ENCODE measurements around the gene TANK. TPM values are rescaled to one million over a fixed set of nuclear protein-coding genes. Genes with fewer than 3 reads are reported as not detected.

TANK gene
- total and polyA plus RNA-seq, 2 of the 13 experiments (the other 11 are each of a cell fraction or from before 2014, with no cell fraction given) = 66.9 to 96.1 TPM

GRCh38 chr2:161118722-161119121 is 41.5 kb upstream of the TANK start:
- no peaks in the 10 kb centered on the region for H3K9me3 ChIP-seq (ENCODE audit: low read length)
- ChIA-PET CTCF (ENCODE audit: low intra/inter-chr PET ratio, low total read pairs) (no interaction called here), POLR2A (no interaction called here)
- ATAC-seq (no peak), DNase-seq (ENCODE audit: low spot score) (no peak), FAIRE-seq (no peak)
- no peak overlapping the region for H3K4me2 ChIP-seq (ENCODE audit: low read depth, low read length)
- H3K79me2 ChIP-seq (ENCODE audit: insufficient read depth, low read length) = no peaks in the 10 kb centered on the region
- peaks cover 66% of the 10 kb centered on the region for H3K4me1 ChIP-seq (ENCODE audit: insufficient read depth, low read length)
- H3K4me3 ChIP-seq (replicated peaks in 1 of 3; ENCODE audit: insufficient read depth in 1 of 3, low read depth in 2 of 3, low read length in 3 of 3) = no peak overlapping the region
- in situ Hi-C loops (cut with HindIII; ENCODE audit: extremely low pct_ligation_motif_present, low pct_unique_long_range_greater_than_20kb) = no loop called here
- no peak overlapping the region for H3K27ac ChIP-seq (ENCODE audit: extremely low read length, insufficient read depth, low read length)
- no peaks in the 10 kb centered on the region for H3K27me3 ChIP-seq (ENCODE audit: control insufficient read depth in 1 of 2, insufficient read depth in 2 of 2, low read length in 2 of 2)
- no peaks in the 10 kb centered on the region for H3K36me3 ChIP-seq (replicated peaks in 1 of 2; ENCODE audit: control insufficient read depth in 1 of 2, insufficient read depth in 2 of 2, low read length in 2 of 2)
- no peak for TF ChIP-seq ZNF407 (CRISPR knock-in tag; IDR thresholded peaks at IDR 0.05; ENCODE audit: not compliant biosample characterization)
- no peak for TF ChIP-seq REXO4 (CRISPR knock-in tag; IDR thresholded peaks at IDR 0.05; ENCODE audit: borderline replicate concordance)
- TF ChIP-seq ZNF569 (CRISPR knock-in tag; IDR thresholded peaks at IDR 0.05; ENCODE audit: borderline replicate concordance) = no peak
- TF ChIP-seq NCOR1 (IDR thresholded peaks at IDR 0.05; ENCODE audit: borderline replicate concordance, low read length) = no peak
- TF ChIP-seq ZNF382 (CRISPR knock-in tag; IDR thresholded peaks at IDR 0.05; ENCODE audit: borderline replicate concordance) = no peak
- no peak for TF ChIP-seq HNRNPL (IDR thresholded peaks at IDR 0.05; ENCODE audit: low read depth, low read length)
- no peak for TF ChIP-seq PHB2 (IDR thresholded peaks at IDR 0.05; ENCODE audit: partially characterized antibody)
- TF ChIP-seq ZNF280B (CRISPR knock-in tag; IDR thresholded peaks at IDR 0.05; ENCODE audit: borderline replicate concordance) = no peak
- no peak for TF ChIP-seq NR1H2 (CRISPR knock-in tag; IDR thresholded peaks at IDR 0.05; ENCODE audit: borderline replicate concordance, low read depth)
- TF ChIP-seq KDM5A (IDR thresholded peaks at IDR 0.05; ENCODE audit: borderline replicate concordance, low read length) = no peak
- TF ChIP-seq CEBPG (CRISPR knock-in tag; IDR thresholded peaks at IDR 0.05) = no peak
- TF ChIP-seq ZNF777 (CRISPR knock-in tag; IDR thresholded peaks at IDR 0.05) = no peak
- TF ChIP-seq CREM (IDR thresholded peaks at IDR 0.05) = no peak
- no peak for TF ChIP-seq CREM (CRISPR knock-in tag; IDR thresholded peaks at IDR 0.05)
- no peak for TF ChIP-seq ZNF567 (CRISPR knock-in tag; IDR thresholded peaks at IDR 0.05; ENCODE audit: borderline replicate concordance)
- no peak for TF ChIP-seq HHEX (CRISPR knock-in tag; IDR thresholded peaks at IDR 0.05)
- no peak for TF ChIP-seq YEATS4 (CRISPR knock-in tag; IDR thresholded peaks at IDR 0.05; ENCODE audit: borderline replicate concordance)
- no peak for TF ChIP-seq MEF2D (CRISPR knock-in tag; IDR thresholded peaks at IDR 0.05)
- intact Hi-C loops (cut with micrococcal nuclease; ENCODE audit: unreplicated experiment) = no loop called here
- no TSS peak for BruUV-seq (replicated peaks)
- no peak overlapping the region for H2AFZ ChIP-seq (ENCODE audit: low read length)
- no peaks in the 10 kb centered on the region for H4K20me1 ChIP-seq (ENCODE audit: insufficient read depth, low read length)
- no peak overlapping the region for H3K9ac ChIP-seq (ENCODE audit: insufficient read depth, low read depth, low read length)

All from HepG2 (cell line).